HepG2 (cell line): Measurements from ENCODE around the gene ZNF526.
"Not testable (repeated sequence)": the region's sequence is repeated elsewhere in the genome, so short reads cannot be mapped to it uniquely, and the experiment has no call there.

Source experiments
- BRCA1 ChIP-seq: sonication (generic); formaldehyde crosslinking; IDR thresholded peaks from 2 replicates; pipeline ENCODE4 v1.4.0; 2020; ENCODE audit warnings: missing genetic modification reagents
- CENPX ChIP-seq: sonication (generic); formaldehyde crosslinking; IDR thresholded peaks from 2 replicates; pipeline ENCODE4 v1.9.0; 2021; ENCODE audit warnings: mild to moderate bottlenecking, missing genetic modification reagents, moderate library complexity
- CTCF ChIP-seq: sonication (generic); formaldehyde crosslinking; IDR thresholded peaks from 2 replicates; pipeline ENCODE4 v1.5.0; 2020; ENCODE audit warnings: mild to moderate bottlenecking, missing genetic modification reagents, moderate library complexity
- HOMEZ ChIP-seq: IDR thresholded peaks from 2 replicates; pipeline ENCODE4 v1.6.1; 2016; ENCODE audit warnings: low read depth
- JDP2 ChIP-seq: sonication (generic); formaldehyde crosslinking; IDR thresholded peaks from 2 replicates; pipeline ENCODE4 v1.8.1; 2022; ENCODE audit warnings: missing genetic modification reagents, borderline replicate concordance
- NFE2 ChIP-seq: sonication (generic); formaldehyde crosslinking; IDR thresholded peaks from 2 replicates; pipeline ENCODE4 v1.4.0; 2020; ENCODE audit warnings: missing genetic modification reagents
- RAD21 ChIP-seq: fragments of 450-650 bp; formaldehyde crosslinking; IDR thresholded peaks from 2 replicates; pipeline ENCODE4 v1.5.0; 2020; ENCODE audit warnings: mild to moderate bottlenecking
- RFX5 ChIP-seq: IDR thresholded peaks from 2 replicates; pipeline ENCODE4 v1.6.1; 2011; ENCODE audit warnings: low read depth, low read length, improper control_type of control experiment
- TAF15 ChIP-seq: fragments of 200-400 bp; formaldehyde crosslinking; IDR thresholded peaks from one replicate; pipeline ENCODE4 v1.6.1; 2018; ENCODE audit warnings: mild to moderate bottlenecking, low read depth, low read length; ENCODE audit not compliant: poor library complexity, severe bottlenecking
- ZBTB2 ChIP-seq: sonication (generic); formaldehyde crosslinking; IDR thresholded peaks from 2 replicates; pipeline ENCODE4 v1.8.0; 2022; ENCODE audit warnings: low read depth, missing genetic modification reagents

- TF ChIP-seq NFE2 (CRISPR knock-in tag); RAD21 (CRISPR knock-in tag); RFX5; ZBTB2; TAF15; BRCA1 (CRISPR knock-in tag); CENPX (CRISPR knock-in tag); CTCF (CRISPR knock-in tag); JDP2 (CRISPR knock-in tag); HOMEZ (CRISPR knock-in tag): not testable (repeated sequence)
Observed at GRCh38 chr19:42266105-42266504, 46.0 kb downstream of the ZNF526 start.
